HG03378 (cell line): ENCODE results near the gene NEDD8.

ENCODE experiments used
- ATAC-seq: cut with Tn5 transposase; IDR thresholded peaks from one replicate; pipeline ENCODE4 v1.9.1; 2021; ENCODE audit warnings: mild to moderate bottlenecking, moderate library complexity; ENCODE audit not compliant: unreplicated experiment

NEDD8 gene

DNA sequence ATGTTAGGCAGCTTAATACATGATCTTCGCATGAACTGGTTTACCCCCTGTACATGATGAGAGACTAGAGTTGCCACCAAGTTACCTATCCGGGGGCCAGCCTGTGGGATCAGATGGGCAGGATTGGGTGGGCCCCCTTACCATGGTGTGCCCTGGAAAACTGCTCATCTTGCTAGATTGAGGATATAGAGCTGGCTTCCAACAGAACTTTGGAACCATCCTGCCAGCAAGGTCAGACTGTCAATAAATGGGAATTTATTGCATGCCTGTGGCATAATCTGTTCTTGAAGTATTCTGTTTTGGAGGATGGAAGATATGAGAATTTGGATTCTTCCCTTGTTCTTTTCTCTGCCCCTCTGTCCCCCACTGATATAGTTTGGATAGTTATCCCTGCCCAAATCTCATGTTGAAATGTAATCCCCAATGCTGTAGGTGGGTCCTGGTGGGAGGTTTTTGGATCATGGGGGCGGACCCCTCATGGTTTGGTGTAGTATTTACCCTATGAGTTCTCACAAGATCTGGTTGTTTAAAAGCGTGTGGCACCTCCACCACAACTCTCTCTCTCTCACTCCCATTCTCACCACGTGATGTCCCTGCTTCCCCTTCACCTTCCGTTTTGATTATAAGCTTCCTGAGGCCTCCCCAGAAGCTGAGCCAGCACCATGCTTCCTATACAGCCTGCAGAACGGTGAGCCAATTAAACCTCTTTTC lies 33.2 kb downstream of the NEDD8 start:
- no peak for ATAC-seq

DNA sequence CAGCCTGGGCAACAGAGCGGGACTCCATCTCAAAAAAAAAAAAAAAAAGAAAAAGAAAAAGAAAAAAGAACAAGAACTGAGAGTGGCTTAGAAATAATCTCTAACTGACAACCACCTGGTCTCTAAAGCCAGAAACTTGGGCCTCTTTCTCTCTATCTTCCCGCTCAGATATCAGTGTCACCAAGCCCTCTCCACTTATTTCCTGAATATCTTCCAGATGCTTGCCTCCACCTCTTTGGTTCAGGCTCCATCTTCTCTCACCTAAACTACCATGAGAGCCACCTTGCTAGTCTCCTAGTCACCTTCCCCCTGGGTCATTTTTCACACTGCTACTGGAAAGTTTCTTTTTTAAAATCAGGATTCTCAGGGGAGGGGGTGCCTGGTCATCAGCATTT lies 35.1 kb downstream of the NEDD8 start:
- ATAC-seq, result no peak

DNA sequence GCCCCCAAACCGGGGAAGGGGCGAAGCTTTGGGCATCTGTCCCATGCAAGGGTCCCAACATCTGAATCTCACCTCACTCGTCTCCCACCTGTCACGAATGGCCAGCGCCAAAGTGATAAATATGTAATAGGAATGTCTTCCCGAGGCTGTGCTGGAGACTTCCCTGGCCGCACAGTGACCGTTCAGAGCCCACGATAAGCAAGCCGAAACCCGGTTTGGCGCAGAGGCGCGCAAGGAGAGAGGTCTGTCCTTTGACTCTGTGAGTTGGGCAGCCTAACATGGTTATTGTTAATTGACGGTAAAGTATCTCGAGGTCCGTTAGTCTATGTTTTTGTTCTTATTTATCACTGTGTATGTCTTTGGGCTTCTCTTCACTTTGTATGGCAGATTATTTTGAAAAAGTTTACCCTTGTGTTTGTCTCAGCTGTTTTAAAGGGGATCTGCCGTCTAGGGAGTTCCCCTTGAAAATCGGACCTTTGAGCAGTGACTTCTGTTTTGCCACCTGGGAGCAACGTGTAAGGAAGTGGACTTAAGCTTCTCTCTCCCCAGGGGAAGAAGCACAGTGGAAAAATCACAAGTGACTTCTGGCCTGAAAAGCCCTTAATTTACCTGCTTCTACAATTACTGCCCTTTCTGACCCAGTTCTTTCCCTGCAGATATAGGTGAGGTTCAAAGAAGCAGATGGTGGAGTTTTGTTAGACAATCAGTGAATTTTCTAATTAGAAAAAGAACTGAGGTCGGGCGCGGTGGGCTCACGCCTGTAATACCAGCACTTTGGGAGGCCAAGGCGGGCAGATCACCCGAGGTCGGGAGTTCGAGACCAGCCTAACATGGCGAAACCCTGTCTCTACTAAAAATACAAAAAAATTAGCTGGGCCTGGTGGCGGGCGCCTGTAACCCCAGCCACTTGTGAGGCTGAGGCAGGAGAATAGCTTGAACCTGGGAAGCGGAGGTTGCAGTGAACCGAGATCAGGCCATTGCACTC lies 35.8 kb downstream of the NEDD8 start:
- ATAC-seq, result peak; percentile 20

- peak; percentile 80 for ATAC-seq
Observed at GRCh38 chr14:24195186-24196070, 36.7 kb downstream of the NEDD8 start, which contains the start of gene TM9SF1. Gene TM9SF1, minus strand, starts transcription at chr14:24195441. Its CDS starts 422 bp downstream, at chr14:24195019.

- no peak for ATAC-seq
Observed at GRCh38 chr14:24194873-24195185, 37.3 kb downstream of the NEDD8 start.

GRCh38 chr14:24194186-24194872 lies 37.8 kb downstream of the NEDD8 start:
- ATAC-seq, result no peak

DNA sequence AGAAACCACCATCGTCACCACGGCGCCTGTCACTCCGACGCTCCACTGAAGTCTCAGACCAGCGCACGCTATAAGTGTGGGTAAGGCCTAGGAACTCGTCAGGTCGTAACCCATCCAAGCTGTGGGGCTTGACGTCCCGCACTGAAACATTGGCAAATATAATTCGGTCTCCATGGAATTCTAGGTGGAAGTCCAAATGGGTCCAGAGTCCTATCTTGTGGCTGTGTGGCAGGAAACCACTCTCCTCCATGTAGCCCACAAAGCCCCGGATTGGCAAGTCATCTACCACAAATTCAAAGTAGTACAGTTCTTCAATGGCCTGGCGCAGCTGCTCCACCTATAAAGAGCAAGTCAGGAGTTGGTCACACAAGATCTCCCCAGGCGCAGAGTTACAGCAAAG lies 39.2 kb downstream of the NEDD8 start:
- no peak for ATAC-seq

- ATAC-seq, result no peak
Observed at GRCh38 chr14:24190416-24190815, 41.8 kb downstream of the NEDD8 start.

DNA sequence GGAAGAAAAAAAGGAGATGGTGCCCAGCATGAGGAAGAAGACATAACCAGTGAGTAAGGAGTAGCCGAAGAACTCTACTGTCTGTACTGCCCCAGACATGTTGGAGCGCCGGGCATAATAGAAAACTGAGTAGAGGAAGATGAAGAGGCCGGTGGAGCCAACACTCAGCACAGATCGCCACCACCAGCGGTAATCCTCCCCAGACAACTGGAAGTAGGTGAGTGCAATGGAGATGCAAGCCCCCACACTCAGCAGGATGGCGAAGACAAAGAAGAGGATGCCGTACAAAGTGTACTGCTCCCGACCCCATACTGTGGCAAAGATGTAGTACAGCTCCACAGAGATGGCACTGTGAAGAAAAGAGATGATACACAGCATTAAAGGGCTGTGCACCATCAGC lies 42.7 kb downstream of the NEDD8 start:
- no peak for ATAC-seq

- ATAC-seq, result no peak
Observed at GRCh38 chr14:24189059-24189375, 43.1 kb downstream of the NEDD8 start.

- ATAC-seq, result peak; percentile 82
Observed at GRCh38 chr14:24188251-24189058, 43.7 kb downstream of the NEDD8 start, which contains the start of gene IPO4. Gene IPO4, minus strand, starts transcription at chr14:24188816. Its CDS starts 29 bp downstream, at chr14:24188787.

DNA sequence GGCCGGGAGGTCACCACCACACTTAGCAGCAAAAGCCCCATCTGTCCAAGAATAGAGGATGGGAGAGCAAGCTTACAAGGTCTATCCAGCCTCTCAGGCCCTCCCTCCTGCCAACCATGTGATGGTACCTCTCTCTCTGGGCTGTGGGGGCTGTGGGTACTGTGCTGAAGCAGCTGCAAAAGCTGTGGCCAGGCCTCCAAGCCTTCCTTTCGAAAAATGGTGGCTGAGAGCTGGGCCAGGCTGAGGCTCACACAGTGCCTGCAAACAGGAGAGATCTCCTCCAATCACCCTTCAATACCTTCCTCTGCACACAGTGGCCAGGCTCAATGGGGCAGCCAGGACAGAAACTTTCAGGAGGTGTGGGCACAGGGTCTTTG lies 44.6 kb downstream of the NEDD8 start:
- no peak for ATAC-seq

GRCh38 chr14:24186831-24187538 lies 45.2 kb downstream of the NEDD8 start:
- no peak for ATAC-seq

DNA sequence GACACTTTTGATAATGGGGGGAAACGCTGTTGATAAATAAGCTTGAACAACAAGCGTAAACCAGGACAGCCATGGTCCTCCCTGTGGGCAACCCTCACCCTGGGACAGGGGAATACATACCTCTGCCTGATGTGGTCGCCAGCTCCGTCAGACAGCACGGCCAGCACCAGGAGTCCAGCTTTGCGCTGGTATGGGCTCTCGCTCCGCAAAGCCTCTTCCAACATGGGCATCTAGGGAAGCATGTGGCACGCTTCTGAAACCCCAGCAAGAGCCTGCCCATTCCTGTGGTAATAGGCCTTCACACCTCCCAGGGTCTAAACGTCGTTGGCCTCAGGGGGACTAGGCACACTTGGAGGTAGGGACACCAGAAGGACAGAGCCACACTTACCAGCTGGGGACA lies 46.4 kb downstream of the NEDD8 start:
- ATAC-seq, result no peak

- ATAC-seq, result no peak
Observed at GRCh38 chr14:24185026-24185425, 47.1 kb downstream of the NEDD8 start.

DNA sequence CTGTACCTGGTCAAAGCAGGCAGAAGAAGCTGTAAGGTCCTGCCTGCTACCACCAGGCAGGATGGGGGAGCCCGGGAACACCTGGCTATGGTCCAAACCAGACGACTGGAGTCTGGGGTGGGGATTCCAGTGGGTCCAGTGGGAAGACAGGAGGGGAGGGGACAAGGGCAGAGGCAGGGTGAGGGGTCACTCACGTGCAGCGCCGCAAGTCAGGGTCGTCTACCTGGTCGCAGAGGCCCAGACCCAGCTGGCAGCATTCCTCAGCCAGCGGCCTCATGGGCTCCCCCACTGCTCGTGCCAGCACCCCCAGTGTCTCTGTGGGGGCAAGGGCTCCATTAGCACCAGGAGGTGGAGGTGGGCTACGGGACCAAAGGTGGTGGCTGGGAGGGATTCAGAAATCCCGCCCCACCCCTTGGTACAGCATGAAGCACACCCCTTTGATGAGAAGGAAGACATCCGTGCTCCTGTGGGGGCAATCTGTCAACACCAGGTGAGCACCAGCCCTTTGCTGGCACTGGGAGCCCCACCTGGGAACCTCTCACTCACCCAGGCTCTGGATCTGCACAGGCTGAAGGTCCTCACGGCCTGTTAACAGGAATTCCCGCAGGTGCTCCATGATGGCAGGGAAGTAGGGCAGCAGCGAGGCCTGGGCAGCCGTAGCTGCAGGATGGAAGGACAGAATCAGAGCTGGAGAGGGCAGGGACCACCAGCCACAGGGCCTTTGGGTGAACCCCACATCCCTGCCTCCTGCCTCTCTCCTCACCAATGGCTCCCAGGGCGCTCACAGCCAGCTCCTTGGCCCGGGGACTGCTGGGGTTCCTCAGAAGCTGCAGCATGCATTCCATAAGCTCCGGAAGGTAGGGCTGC lies 47.8 kb downstream of the NEDD8 start:
- ATAC-seq, result no peak

DNA sequence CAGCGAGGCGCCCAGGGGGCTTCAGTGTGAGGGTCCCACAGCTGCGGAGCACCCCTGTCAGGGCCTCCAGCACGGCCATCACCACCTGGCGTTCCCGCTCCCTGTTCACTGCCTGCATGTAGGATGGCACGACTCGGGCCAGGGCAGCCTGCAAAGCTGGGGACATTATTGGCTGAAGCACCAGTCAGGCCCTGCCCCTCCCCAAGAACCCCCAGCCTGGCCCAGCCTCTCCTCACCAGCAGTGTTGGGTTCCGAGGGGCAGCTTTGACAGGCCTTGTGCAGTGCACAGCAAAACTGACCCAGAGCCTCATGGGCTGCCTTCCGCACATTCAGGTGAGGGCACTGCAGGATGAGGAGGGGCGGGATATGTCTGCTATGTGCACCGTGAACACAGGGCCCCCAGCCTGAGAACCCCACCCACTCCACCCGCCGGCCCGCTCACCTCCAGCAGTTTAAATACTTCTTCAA lies 49.1 kb downstream of the NEDD8 start:
- ATAC-seq, result no peak
